Mucosa of rectum (tissue), 2 donors: ENCODE results near the gene C2orf68.
A peak's percentile ranks its signal among the peaks of the same experiment; 100 is the strongest.
"Not testable (repeated sequence)": the region's sequence is repeated elsewhere in the genome, so short reads cannot be mapped to it uniquely, and the experiment has no call there.

Source experiments
- H3K27ac ChIP-seq, 2 donors: one replicate each; pipeline ENCODE4 v1.7.0; 2013; ENCODE audit warnings: inconsistent platforms in 2 of 2, low read depth in 2 of 2, low read length in 2 of 2
- H3K27me3 ChIP-seq, 2 donors: one replicate each; pipeline ENCODE4 v1.7.0; 2013; ENCODE audit warnings: low read length in 2 of 2; ENCODE audit not compliant: control insufficient read depth in 2 of 2, insufficient read depth in 2 of 2
- H3K36me3 ChIP-seq, 2 donors: one replicate each; pipeline ENCODE4 v1.7.0; 2013; ENCODE audit warnings: low read length in 2 of 2; ENCODE audit not compliant: control insufficient read depth in 2 of 2, insufficient read depth in 2 of 2
- H3K4me1 ChIP-seq, 2 donors: one replicate each; pipeline ENCODE4 v1.7.0; 2013; ENCODE audit warnings: low read length in 2 of 2, mild to moderate bottlenecking in 1 of 2; ENCODE audit not compliant: control insufficient read depth in 2 of 2, insufficient read depth in 2 of 2
- H3K4me3 ChIP-seq, 2 donors: one replicate each; pipeline ENCODE4 v1.7.0; 2013; ENCODE audit warnings: low read length in 2 of 2
- H3K9ac ChIP-seq, 2 donors: one replicate each; pipeline ENCODE4 v1.7.0; 2013; ENCODE audit warnings: low read length in 2 of 2, low read depth in 1 of 2, mild to moderate bottlenecking in 1 of 2
- H3K9me3 ChIP-seq, 2 donors: one replicate each; pipeline ENCODE4 v1.7.0; 2013; ENCODE audit warnings: low read length in 2 of 2; ENCODE audit not compliant: control insufficient read depth in 2 of 2
- donor health status: healthy.
- donor health status: Normal muscosa, but diverticular disease.

Gene C2orf68

GRCh38 chr2:85607268-85608215 is 4.3 kb downstream of the C2orf68 start:
- Histone ChIP-seq H3K27me3 (no peaks in the 10 kb centered on the region), H3K9ac (no peak overlapping the region), H3K4me3 (no peak overlapping the region), H3K36me3 (peaks cover 22 to 35% of the 10 kb centered on the region in 2 donors), H3K4me1 (peaks cover 13 to 26% of the 10 kb centered on the region in 2 donors), H3K27ac (no peak overlapping the region), H3K9me3 (no peaks in the 10 kb centered on the region)

- Histone ChIP-seq H3K27me3 (no peaks in the 10 kb centered on the region), H3K36me3 (peaks cover 22 to 35% of the 10 kb centered on the region in 2 donors), H3K4me3 (no peak overlapping the region), H3K4me1 (peaks cover 17 to 28% of the 10 kb centered on the region in 2 donors), H3K9ac (no peak overlapping the region), H3K27ac (no peak overlapping the region), H3K9me3 (no peaks in the 10 kb centered on the region)
These were observed 5.8 kb downstream of the C2orf68 start for GRCh38 chr2:85606116-85606455.

- Histone ChIP-seq H3K27me3 (no peaks in the 10 kb centered on the region), H3K4me3 (no peak overlapping the region), H3K36me3 (peaks cover 22 to 35% of the 10 kb centered on the region in 2 donors), H3K9ac (no peak overlapping the region), H3K4me1 (peaks cover 15 to 28% of the 10 kb centered on the region in 2 donors), H3K9me3 (no peaks in the 10 kb centered on the region), H3K27ac (no peak overlapping the region)
These were observed 6.3 kb downstream of the C2orf68 start for GRCh38 chr2:85605406-85606115.

GRCh38 chr2:85604568-85605339 is 7.1 kb downstream of the C2orf68 start:
- H3K27ac ChIP-seq = no peak overlapping the region
- H3K27me3 ChIP-seq = no peaks in the 10 kb centered on the region
- peaks cover 15 to 25% of the 10 kb centered on the region in 2 donors for H3K4me1 ChIP-seq
- no peak overlapping the region for H3K9ac ChIP-seq
- peaks cover 22 to 34% of the 10 kb centered on the region in 2 donors for H3K36me3 ChIP-seq
- H3K9me3 ChIP-seq = no peaks in the 10 kb centered on the region
- no peak overlapping the region for H3K4me3 ChIP-seq

GRCh38 chr2:85604133-85604444 is 7.8 kb downstream of the C2orf68 start:
- peaks cover 15 to 25% of the 10 kb centered on the region in 2 donors for H3K4me1 ChIP-seq
- peak overlapping the region in 1 of 2 donors; percentile 8 for H3K9ac ChIP-seq
- not testable (repeated sequence) for H3K27me3 ChIP-seq, H3K27ac ChIP-seq, H3K9me3 ChIP-seq
- H3K4me3 ChIP-seq = peak overlapping the region; percentile 9 to 50
- H3K36me3 ChIP-seq = peaks cover 20 to 38% of the 10 kb centered on the region in 2 donors

- Histone ChIP-seq H3K4me1 (peaks cover 15 to 25% of the 10 kb centered on the region in 2 donors), H3K9ac (peak within 1 kb of the TSS; percentile 69 to 75), H3K27ac (peak within 1 kb of the TSS; percentile 54 to 80), H3K36me3 (peaks cover 12 to 27% of the 10 kb centered on the region in 2 donors), H3K9me3 (no peaks in the 10 kb centered on the region), H3K27me3 (no peaks in the 10 kb centered on the region), H3K4me3 (peak within 1 kb of the TSS; percentile 96 to 97)
These were observed 9.2 kb downstream of the C2orf68 start, which contains the start of gene TMEM150A for GRCh38 chr2:85602476-85603234. Gene TMEM150A (minus strand): TSS chr2:85602698. CDS start chr2:85601948, 750 bp downstream.

- peaks cover 17 to 26% of the 10 kb centered on the region in 2 donors for H3K4me1 ChIP-seq
These were observed 9.9 kb downstream of the C2orf68 start for GRCh38 chr2:85601771-85602475.

GRCh38 chr2:85600951-85601770 is 10.7 kb downstream of the C2orf68 start:
- Histone ChIP-seq H3K9ac (peak overlapping the region in 1 of 2 donors; percentile 69), H3K9me3 (no peaks in the 10 kb centered on the region), H3K27ac (no peak overlapping the region), H3K4me1 (peaks cover 25 to 33% of the 10 kb centered on the region in 2 donors), H3K4me3 (peak overlapping the region; percentile 81 to 97), H3K27me3 (no peaks in the 10 kb centered on the region), H3K36me3 (peaks cover 17 to 26% of the 10 kb centered on the region in 2 donors)

More at GRCh38 chr2:85601771-85602475, 9.9 kb downstream of the C2orf68 start:
- no peaks in the 10 kb centered on the region for H3K27me3 ChIP-seq
- H3K36me3 ChIP-seq = peaks cover 14 to 27% of the 10 kb centered on the region in 2 donors
- H3K27ac ChIP-seq = peak overlapping the region; percentile 54 to 80
- H3K9ac ChIP-seq = peak overlapping the region; percentile 69 to 75
- peak overlapping the region; percentile 81 to 97 for H3K4me3 ChIP-seq
- H3K9me3 ChIP-seq = no peaks in the 10 kb centered on the region
